Measurements from ENCODE around the gene GPC5. TPM values are rescaled to one million over a fixed set of nuclear protein-coding genes. Genes with fewer than 3 reads are reported as not detected.

GPC5 gene
- total RNA-seq, 1 experiment from 2014 or later = 0.26 TPM

- TF ChIP-seq POLR2AphosphoS5 (IDR thresholded peaks at IDR 0.05; ENCODE audit: low read depth, low read length) = no peak
- no peak for TF ChIP-seq TCF7L2 (IDR thresholded peaks at IDR 0.05; ENCODE audit: low read depth, low read length)
- no peak for TF ChIP-seq CTCF (IDR thresholded peaks at IDR 0.05)
- no peak for TF ChIP-seq REST (IDR thresholded peaks at IDR 0.05; ENCODE audit: insufficient read depth in 1 of 2, low read depth in 2 of 2, low read length in 1 of 2)
- TF ChIP-seq SIN3A (IDR thresholded peaks at IDR 0.05; ENCODE audit: borderline replicate concordance, insufficient read depth, low read depth, low read length) = no peak
- intact Hi-C loops (cut with micrococcal nuclease; ENCODE audit: unreplicated experiment) (no loop called here), in situ Hi-C loops (cut with HindIII; ENCODE audit: low pct_unique_long_range_greater_than_20kb, low sequenced_read_pairs) (no loop called here)
- Histone ChIP-seq H3K4me1 (ENCODE audit: control insufficient read depth, insufficient read depth, low read length) (no peaks in the 10 kb centered on the region), H3K4me3 (ENCODE audit: low read depth in 2 of 2, low read length in 2 of 2) (no peak overlapping the region), H3K9me3 (ENCODE audit: control insufficient read depth, insufficient read depth, low read depth, low read length) (no peaks in the 10 kb centered on the region), H3K27me3 (ENCODE audit: control insufficient read depth, insufficient read depth, low read length) (no peaks in the 10 kb centered on the region), H3K27ac (ENCODE audit: low read length) (no peak overlapping the region), H3K36me3 (ENCODE audit: control insufficient read depth, insufficient read depth, low read length) (no peaks in the 10 kb centered on the region)
- BruUV-seq (replicated peaks) = no TSS peak
- DNase-seq (ENCODE audit: low read depth, low spot score) (no peak), ATAC-seq (no peak)
- ChIA-PET CTCF (no interaction called here), POLR2A (no interaction called here)
Measured at GRCh38 chr13:91660076-91660415, 261.6 kb downstream of the GPC5 start.

GRCh38 chr13:91661692-91662490, 263.5 kb downstream of the GPC5 start:
- no TSS peak for BruUV-seq (replicated peaks)
- Histone ChIP-seq H3K27me3 (ENCODE audit: control insufficient read depth, insufficient read depth, low read length) (no peaks in the 10 kb centered on the region), H3K9me3 (ENCODE audit: control insufficient read depth, insufficient read depth, low read depth, low read length) (no peaks in the 10 kb centered on the region), H3K27ac (ENCODE audit: low read length) (no peak overlapping the region), H3K4me1 (ENCODE audit: control insufficient read depth, insufficient read depth, low read length) (no peaks in the 10 kb centered on the region), H3K4me3 (ENCODE audit: low read depth in 2 of 2, low read length in 2 of 2) (no peak overlapping the region), H3K36me3 (ENCODE audit: control insufficient read depth, insufficient read depth, low read length) (no peaks in the 10 kb centered on the region)
- ATAC-seq (no peak), DNase-seq (ENCODE audit: low read depth, low spot score) (no peak)
- intact Hi-C loops (cut with micrococcal nuclease; ENCODE audit: unreplicated experiment) = no loop called here
- TF ChIP-seq CTCF (IDR thresholded peaks at IDR 0.05) = no peak
- POLR2A ChIA-PET = no interaction called here
- in situ Hi-C loops (cut with HindIII; ENCODE audit: low pct_unique_long_range_greater_than_20kb, low sequenced_read_pairs) = no loop called here
- CTCF ChIA-PET = no interaction called here
